GM12872 (cell line): Measurements from ENCODE around the gene IRAK3.

ENCODE experiments used
- TF ChIP-seq, protein P1 (sequence below): IDR thresholded peaks from 3 replicates; pipeline ENCODE4 v1.5.1; 2011; ENCODE audit warnings: low read depth, mild to moderate bottlenecking, low read length, moderate library complexity; ENCODE audit not compliant: insufficient read depth

The IRAK3 gene

DNA sequence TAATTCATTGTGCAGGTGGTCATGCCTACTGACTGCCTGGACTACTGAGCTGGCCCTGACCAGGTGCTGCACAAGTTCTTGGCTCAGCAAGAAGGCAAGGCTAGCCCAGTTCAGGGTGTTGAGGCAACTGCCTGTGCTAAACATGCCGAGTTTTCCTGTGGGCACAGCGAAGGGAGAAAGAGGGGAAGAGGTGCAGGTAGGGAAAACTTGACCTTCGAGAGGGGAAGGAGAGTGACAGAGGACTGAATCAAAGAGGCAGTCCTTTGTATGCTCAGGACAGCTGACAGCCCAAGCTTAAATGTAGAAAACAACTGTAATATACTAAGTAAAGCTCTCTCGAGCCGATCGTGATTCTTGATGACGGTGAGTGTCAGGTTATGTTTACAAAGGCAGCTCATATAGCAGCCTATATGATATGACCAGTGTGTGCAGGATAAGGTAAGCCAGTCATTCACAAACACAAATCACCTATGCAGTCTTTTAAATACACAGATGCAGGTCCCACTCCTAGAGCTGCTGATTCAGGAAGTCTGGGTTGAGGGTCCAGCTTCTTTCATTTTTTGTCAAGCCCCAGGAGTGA lies 2.6 kb downstream of the IRAK3 start:
- TF ChIP-seq, protein P1, sequence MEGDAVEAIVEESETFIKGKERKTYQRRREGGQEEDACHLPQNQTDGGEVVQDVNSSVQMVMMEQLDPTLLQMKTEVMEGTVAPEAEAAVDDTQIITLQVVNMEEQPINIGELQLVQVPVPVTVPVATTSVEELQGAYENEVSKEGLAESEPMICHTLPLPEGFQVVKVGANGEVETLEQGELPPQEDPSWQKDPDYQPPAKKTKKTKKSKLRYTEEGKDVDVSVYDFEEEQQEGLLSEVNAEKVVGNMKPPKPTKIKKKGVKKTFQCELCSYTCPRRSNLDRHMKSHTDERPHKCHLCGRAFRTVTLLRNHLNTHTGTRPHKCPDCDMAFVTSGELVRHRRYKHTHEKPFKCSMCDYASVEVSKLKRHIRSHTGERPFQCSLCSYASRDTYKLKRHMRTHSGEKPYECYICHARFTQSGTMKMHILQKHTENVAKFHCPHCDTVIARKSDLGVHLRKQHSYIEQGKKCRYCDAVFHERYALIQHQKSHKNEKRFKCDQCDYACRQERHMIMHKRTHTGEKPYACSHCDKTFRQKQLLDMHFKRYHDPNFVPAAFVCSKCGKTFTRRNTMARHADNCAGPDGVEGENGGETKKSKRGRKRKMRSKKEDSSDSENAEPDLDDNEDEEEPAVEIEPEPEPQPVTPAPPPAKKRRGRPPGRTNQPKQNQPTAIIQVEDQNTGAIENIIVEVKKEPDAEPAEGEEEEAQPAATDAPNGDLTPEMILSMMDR: no peak

DNA sequence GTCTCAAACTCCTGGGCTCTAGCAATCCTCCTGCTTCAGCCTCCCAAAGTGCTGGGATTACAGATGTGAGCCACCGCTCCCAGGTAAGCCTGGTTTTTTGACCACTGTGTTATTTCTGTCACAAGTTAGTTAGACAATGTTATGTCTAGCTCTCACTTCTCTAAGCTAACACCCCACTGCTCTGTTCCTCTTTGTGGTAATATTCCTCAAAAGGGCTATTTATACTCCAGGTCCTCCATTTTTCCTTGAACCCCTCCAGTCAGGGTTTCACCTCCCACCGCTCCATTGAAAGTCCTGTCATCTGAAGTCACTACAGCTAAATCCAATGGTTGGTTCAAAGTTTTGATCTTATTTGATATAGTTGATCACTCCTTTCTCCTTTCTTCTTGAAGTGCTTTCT lies 5.1 kb downstream of the IRAK3 start:
- TF ChIP-seq, protein P1: no peak

DNA sequence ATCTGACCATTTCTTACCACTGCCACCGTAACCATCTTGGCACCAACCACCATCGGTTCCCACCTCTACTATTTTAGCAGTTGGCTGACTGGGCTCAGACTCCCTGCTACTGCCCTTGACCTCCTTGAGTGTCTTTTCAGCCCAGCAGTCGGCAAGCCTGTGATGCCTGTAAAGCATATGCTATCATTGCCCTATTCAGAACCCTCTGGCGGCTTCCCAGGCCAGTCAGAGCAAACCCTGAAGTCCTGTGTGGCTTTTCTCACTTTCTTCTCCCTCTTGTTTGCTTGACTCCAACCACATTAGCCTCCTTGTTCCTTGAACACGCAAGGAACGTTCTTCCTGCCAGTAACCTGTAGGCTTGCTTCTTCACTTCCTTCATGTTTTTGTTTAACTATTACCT lies 6.2 kb downstream of the IRAK3 start:
- TF ChIP-seq, protein P1: no peak

DNA sequence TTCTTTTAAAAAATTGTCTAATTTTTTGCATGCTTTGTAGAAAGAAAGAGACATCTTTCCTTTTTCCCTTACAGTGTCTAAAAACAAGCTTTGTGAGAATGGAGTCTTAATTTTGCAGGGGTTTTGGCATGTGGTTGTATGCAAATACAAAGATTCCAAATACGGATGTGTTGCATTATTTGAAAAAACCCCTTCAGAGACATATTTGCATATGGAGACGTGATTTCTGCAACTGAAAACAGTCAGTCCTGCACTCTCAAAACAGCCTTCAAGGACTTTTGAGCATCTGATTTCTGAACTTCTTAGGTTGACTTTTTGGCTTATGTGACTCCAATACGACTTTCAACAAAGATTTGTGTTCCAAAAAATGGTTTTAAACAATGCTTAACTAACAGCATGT lies 7.8 kb downstream of the IRAK3 start:
- TF ChIP-seq, protein P1: no peak

DNA sequence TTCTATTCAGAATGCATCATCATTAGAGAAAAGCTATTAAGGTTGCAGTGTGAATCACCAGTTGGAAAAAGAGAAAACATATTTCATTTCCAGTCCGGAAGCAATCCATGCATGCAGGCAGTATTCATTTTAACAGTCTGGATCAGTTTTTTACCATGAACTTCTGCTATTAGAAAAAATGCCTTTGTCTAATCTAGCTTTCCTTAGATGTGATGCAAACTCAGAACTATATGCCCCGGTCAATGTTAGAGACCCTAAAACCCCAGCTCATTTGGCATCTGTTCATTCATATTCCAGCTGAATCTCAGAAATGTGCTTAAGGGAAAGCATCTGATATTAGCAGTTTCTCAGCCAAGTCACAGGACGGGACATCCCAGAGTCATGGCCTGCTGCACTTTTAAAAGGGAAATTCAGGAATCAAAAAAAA lies 8.5 kb downstream of the IRAK3 start:
- TF ChIP-seq, protein P1: no peak

DNA sequence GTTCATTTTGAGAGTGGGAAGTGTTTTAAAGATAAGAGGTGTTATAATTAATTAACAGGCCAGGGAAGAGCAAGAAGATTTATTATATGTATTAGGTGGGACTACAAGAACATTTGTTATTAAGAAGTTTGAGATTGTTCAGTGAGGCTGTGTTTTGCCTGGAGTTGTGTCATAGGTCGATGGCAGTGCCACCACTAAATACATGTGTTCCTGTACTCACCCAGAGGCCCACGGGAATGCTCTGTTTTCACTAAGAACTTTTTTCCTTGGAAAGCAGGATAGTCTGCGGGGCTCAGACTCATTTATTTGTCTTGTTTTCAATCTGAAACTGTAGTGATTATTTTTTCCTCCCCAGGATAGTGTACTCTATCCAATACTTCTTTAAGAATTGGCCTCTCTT lies 10.1 kb downstream of the IRAK3 start:
- TF ChIP-seq, protein P1: no peak

DNA sequence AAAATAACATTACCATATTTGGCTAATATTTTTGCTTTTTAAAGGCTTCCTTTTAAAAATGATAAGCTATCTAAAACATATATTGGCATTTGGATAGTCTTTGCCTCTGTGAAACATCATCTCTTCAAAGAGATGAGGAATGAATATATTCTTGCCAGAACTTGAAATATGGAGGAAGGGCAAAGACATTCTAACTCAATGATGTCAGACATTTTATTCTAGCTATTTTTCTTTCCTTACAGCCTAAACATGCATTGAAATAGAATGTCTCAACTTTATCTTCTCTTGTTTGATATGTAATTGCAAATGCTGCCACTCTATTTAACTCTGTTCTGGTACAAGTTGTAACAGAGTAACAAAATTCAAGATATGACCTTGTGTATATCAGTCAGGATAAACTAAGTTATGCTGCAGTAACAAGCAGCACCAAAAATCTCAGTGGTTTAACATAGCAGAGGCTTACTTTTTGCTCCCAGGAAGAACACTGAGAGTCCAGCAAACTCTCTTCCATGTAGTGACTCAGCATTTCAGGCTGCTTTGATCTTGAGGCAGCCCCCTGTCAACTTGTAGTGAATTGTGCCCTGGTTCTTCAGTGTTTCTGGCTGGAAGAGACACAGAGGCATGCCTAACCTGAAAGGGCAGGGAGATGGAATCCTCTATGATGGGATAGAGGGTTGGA lies 11.0 kb downstream of the IRAK3 start:
- TF ChIP-seq, protein P1: no peak
